ENCODE results near the gene CD247.

DNA sequence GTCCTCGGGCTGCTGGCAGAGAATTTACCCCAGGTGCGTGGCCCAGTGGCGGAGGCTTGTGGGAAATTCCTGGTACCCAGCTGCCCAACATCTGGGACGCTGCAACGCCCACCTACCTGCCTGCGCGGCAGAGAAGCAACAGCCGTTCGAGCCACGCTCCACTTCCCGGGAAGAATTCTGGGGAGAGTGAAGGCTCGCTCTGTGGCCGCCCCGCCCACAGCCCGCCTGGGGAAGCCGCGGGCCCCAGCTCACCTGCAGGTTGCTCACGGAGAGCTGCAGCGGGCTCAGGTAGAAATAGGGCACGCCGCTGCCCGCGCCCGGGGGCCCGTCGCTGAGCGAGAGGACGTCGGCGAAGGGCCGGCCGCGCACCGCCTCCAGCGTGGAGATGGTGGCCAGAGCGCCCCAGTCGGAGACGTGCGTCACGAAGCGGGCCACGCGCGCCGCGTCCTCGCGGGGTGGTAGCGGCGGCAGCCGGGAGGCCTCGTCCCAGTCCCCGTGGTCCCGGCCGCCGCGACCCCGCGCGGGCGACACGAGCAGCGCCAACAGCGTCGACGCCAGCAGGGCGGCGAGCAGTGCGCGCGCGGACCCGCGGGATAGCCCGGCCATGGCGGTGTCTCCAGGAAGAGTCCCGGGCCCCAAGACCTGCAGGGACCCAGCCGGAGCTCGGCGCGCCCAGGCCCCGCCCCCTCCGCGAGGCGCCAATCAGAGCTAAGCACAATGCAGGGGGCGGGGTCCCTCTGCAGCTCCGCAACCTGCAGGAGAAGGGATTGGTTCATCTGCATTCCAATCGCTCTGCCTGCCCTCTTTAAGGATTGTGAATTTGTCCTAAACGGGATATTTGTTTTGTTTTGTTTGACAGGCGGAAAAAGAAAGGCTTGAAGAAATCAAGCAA is 35.1 kb upstream of the CD247 start, which contains the start of gene CREG1:
- TF ChIP-seq POLR2A (IDR thresholded peaks at IDR 0.05; ENCODE audit: low read depth, low read length) (no peak), CEBPB (IDR thresholded peaks at IDR 0.05; ENCODE audit: low read depth, low read length) (peak; percentile 31; the same call in 1 of the 2 replicates), SMC3 (IDR thresholded peaks at IDR 0.05; ENCODE audit: low read depth, low read length) (no peak), USF2 (IDR thresholded peaks at IDR 0.05; ENCODE audit: low read depth, low read length) (no peak), MAFK (IDR thresholded peaks at IDR 0.05; ENCODE audit: low read depth, low read length) (no peak), FOS (IDR thresholded peaks at IDR 0.05; ENCODE audit: low read depth, low read length) (no peak), MAZ (IDR thresholded peaks at IDR 0.05; ENCODE audit: borderline replicate concordance, low read depth, low read length) (peak; percentile 20; the same call in 1 of the 2 replicates), RAD21 (IDR thresholded peaks at IDR 0.05; ENCODE audit: low read length) (no peak), MXI1 (IDR thresholded peaks at IDR 0.05; ENCODE audit: borderline replicate concordance, low read depth, low read length) (no peak), ELK1 (IDR thresholded peaks at IDR 0.05; ENCODE audit: borderline replicate concordance, low read depth, low read length) (no peak)
- TF ChIP-seq, protein P1, sequence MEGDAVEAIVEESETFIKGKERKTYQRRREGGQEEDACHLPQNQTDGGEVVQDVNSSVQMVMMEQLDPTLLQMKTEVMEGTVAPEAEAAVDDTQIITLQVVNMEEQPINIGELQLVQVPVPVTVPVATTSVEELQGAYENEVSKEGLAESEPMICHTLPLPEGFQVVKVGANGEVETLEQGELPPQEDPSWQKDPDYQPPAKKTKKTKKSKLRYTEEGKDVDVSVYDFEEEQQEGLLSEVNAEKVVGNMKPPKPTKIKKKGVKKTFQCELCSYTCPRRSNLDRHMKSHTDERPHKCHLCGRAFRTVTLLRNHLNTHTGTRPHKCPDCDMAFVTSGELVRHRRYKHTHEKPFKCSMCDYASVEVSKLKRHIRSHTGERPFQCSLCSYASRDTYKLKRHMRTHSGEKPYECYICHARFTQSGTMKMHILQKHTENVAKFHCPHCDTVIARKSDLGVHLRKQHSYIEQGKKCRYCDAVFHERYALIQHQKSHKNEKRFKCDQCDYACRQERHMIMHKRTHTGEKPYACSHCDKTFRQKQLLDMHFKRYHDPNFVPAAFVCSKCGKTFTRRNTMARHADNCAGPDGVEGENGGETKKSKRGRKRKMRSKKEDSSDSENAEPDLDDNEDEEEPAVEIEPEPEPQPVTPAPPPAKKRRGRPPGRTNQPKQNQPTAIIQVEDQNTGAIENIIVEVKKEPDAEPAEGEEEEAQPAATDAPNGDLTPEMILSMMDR (conservative IDR thresholded peaks at IDR 0.05; ENCODE audit: low read depth, low read length): no peak
